Kidney (tissue), 14 donors: ENCODE data around the gene FAM83F. TPM values are rescaled to one million over a fixed set of nuclear protein-coding genes. Genes with fewer than 3 reads are reported as not detected.

Experiments
- DNase-seq, 5 donors: peaks; one replicate each; pipeline ENCODE4 v3.0.0-alpha.2; 2013 to 2020
- FAIRE-seq: peaks from 2 replicates; lab custom pipeline; 2012; peaks lifted over from hg19 to GRCh38; lab: Jason Lieb, UNC
- H3K27ac ChIP-seq, 2 donors: one replicate each; pipeline ENCODE4 v1.7.0; 2013; ENCODE audit warnings: low read depth in 2 of 2, low read length in 2 of 2, inconsistent platforms in 1 of 2
- H3K27me3 ChIP-seq: one replicate; pipeline ENCODE4 v1.7.1; 2013; ENCODE audit warnings: low read length, inconsistent platforms; ENCODE audit not compliant: control insufficient read depth, insufficient read depth
- H3K36me3 ChIP-seq, 3 donors: one replicate each; pipeline versions ENCODE4 v1.7.0 to v1.7.1; 2013; ENCODE audit warnings: low read length in 3 of 3, control low read depth in 1 of 3, inconsistent platforms in 1 of 3; ENCODE audit not compliant: insufficient read depth in 3 of 3, control insufficient read depth in 2 of 3
- H3K4me1 ChIP-seq, 3 donors: one replicate each; pipeline versions ENCODE4 v1.7.0 to v1.7.1; 2013; ENCODE audit warnings: low read length in 3 of 3, inconsistent platforms in 1 of 3, low read depth in 1 of 3; ENCODE audit not compliant: control insufficient read depth in 2 of 3, insufficient read depth in 2 of 3
- H3K4me3 ChIP-seq, 3 donors: one replicate each; pipeline versions ENCODE4 v1.7.0 to v1.8.1; 2013; ENCODE audit warnings: low read length in 3 of 3, control low read depth in 1 of 3, inconsistent platforms in 1 of 3
- H3K9ac ChIP-seq, 3 donors: one replicate each; pipeline versions ENCODE4 v1.7.0 to v1.7.1; 2013; ENCODE audit warnings: low read length in 3 of 3, control low read depth in 1 of 3, inconsistent platforms in 1 of 3
- H3K9me3 ChIP-seq, 3 donors: one replicate each; pipeline versions ENCODE4 v1.7.0 to v1.7.1; 2013; ENCODE audit warnings: low read length in 3 of 3, control low read depth in 1 of 3, inconsistent platforms in 1 of 3; ENCODE audit not compliant: control insufficient read depth in 2 of 3, insufficient read depth in 1 of 3
- intact Hi-C: fragments of 100-400 bp; cut with DNase I; formaldehyde crosslinking; loops from one replicate; pipeline ENCODE4 v1.11.1; 2022
- polyA plus RNA-seq: library from polyadenylated mRNA; stranded (reverse); fragments of 350-450 nt; fragmentation: Illumina TruSeq; extraction: RNeasy Lipid Tissue Mini Kit (QIAGEN cat#74804); gene quantifications from one replicate; pipeline ENCODE4 v1.2.3, GENCODE V29; 2014; ENCODE audit warnings: low read depth, low replicate concordance; ENCODE audit not compliant: insufficient read depth
- total RNA-seq: library from RNA; stranded (reverse); fragmentation: NEBNext Ultra II Directional; extraction: Animal tissue kit (Norgen Biotek cat#: 25700); gene quantifications from one replicate; pipeline ENCODE4 v1.2.1, GENCODE V29; 2021
- TF ChIP-seq, protein P1 (sequence below): IDR thresholded peaks from 3 replicates; pipeline ENCODE4 v1.5.1; 2012; ENCODE audit warnings: mild to moderate bottlenecking, moderate library complexity, borderline replicate concordance; ENCODE audit not compliant: insufficient read depth; ENCODE audit errors: extremely low read depth
- donor health status: control.
- donor health status: control.
- donor health status: control.
- donor health status: control.
- donor health status: control.
- donor health status: DM: yes; HTN: yes; CAD: no.
- donor health status: Normal renal cell carcinoma (clear cell type).

The FAM83F gene
- total and polyA plus RNA-seq, 2 donors from 2014 or later = 6.8 to 13.1 TPM

DNA sequence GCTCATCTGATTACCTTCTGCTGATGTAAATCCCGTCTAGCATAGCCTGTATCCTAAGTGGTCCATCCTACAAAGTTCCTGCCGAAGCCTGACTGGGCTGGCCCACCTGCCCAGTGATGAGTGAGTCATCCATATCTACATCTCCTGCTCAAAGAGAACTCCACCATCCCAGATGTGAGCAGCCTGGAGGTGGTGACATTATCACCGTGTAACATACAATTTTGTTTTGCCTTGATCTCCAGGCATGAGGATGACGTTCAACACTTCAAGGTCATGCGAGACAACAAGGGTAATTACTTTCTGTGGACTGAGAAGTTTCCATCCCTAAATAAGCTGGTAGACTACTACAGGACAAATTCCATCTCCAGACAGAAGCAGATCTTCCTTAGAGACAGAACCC, 29.0 kb upstream of the FAM83F start:
- FAIRE-seq (no peak), DNase-seq (no peak)
- Histone ChIP-seq H3K27ac (no peak overlapping the region), H3K36me3 (no peaks in the 10 kb centered on the region), H3K27me3 (no peaks in the 10 kb centered on the region), H3K9ac (no peak overlapping the region), H3K4me1 (peaks cover 0 to 4% (median 0%) of the 10 kb centered on the region in 3 donors), H3K4me3 (no peak overlapping the region), H3K9me3 (no peaks in the 10 kb centered on the region)
- TF ChIP-seq, protein P1, sequence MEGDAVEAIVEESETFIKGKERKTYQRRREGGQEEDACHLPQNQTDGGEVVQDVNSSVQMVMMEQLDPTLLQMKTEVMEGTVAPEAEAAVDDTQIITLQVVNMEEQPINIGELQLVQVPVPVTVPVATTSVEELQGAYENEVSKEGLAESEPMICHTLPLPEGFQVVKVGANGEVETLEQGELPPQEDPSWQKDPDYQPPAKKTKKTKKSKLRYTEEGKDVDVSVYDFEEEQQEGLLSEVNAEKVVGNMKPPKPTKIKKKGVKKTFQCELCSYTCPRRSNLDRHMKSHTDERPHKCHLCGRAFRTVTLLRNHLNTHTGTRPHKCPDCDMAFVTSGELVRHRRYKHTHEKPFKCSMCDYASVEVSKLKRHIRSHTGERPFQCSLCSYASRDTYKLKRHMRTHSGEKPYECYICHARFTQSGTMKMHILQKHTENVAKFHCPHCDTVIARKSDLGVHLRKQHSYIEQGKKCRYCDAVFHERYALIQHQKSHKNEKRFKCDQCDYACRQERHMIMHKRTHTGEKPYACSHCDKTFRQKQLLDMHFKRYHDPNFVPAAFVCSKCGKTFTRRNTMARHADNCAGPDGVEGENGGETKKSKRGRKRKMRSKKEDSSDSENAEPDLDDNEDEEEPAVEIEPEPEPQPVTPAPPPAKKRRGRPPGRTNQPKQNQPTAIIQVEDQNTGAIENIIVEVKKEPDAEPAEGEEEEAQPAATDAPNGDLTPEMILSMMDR = no peak
- intact Hi-C loops = no loop called here

GRCh38 chr22:39966470-39966869, 28.3 kb upstream of the FAM83F start:
- Histone ChIP-seq H3K27me3 (no peaks in the 10 kb centered on the region), H3K27ac (no peak overlapping the region)
- intact Hi-C loops = no loop called here

DNA sequence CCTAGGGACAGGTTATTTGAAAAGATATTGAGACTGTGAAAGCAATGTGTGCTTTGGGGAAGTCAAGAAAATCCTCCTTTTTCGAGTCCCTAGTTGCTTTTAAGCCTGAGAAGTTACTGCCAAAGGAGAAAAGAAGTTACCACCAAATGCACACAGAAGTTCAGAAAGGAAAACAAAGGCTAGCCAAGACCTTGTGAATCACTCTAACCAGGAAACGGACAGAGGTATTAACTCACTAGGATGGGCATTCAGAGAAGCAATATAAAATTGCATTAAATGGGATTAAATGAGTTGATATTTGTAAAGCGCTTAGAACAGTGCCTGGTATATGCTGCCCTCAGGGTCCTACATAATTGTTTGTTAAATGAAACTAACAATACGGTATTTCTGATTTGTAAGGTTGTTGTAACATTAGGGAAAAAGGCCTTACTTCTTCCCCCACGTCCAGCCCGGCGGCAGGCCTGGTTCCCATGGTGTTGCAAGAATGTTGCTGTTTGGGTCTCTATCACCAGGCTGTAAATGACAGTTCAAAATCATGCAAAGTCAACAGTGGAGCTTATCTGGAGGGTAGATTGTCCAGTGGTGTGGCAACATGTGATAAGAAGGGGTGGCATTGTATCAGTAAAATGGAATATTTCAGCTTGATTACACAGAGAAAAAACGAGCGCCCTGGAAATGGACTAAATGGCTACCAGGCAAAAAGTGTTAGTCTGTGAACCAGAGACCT, 27.5 kb upstream of the FAM83F start:
- H3K27me3 ChIP-seq = no peaks in the 10 kb centered on the region
- DNase-seq (no peak), FAIRE-seq (no peak)
- H3K4me3 ChIP-seq = no peak overlapping the region
- no peak overlapping the region for H3K9ac ChIP-seq
- intact Hi-C loops = no loop called here
- H3K4me1 ChIP-seq = peaks cover 0 to 4% (median 0%) of the 10 kb centered on the region in 3 donors
- H3K27ac ChIP-seq = no peak overlapping the region
- H3K9me3 ChIP-seq = no peaks in the 10 kb centered on the region
- no peaks in the 10 kb centered on the region for H3K36me3 ChIP-seq
- TF ChIP-seq, protein P1 = no peak

More at GRCh38 chr22:39966470-39966869, 28.3 kb upstream of the FAM83F start:
- Histone ChIP-seq H3K4me3 (no peak overlapping the region), H3K9me3 (no peaks in the 10 kb centered on the region), H3K4me1 (peaks cover 0 to 4% (median 0%) of the 10 kb centered on the region in 3 donors), H3K9ac (no peak overlapping the region), H3K36me3 (no peaks in the 10 kb centered on the region)
- TF ChIP-seq, protein P1 = no peak
- no peak for FAIRE-seq
- DNase-seq = no peak
